H9 (cell line): Measurements from ENCODE around the gene TBXAS1. TPM values are rescaled to one million over a fixed set of nuclear protein-coding genes. Genes with fewer than 3 reads are reported as not detected.

Source experiments
- DNase-seq: peaks from one replicate; pipeline ENCODE4 v3.0.0-alpha.2; 2017
- H2AFZ ChIP-seq: one replicate; pipeline ENCODE4 v1.6.1; 2013; ENCODE audit warnings: mild to moderate bottlenecking, low read length, control low read depth, moderate library complexity
- H2AK5ac ChIP-seq: 2 replicates; pipeline ENCODE4 v1.6.1; 2013; ENCODE audit warnings: low read length, control low read depth, mixed read lengths; ENCODE audit not compliant: insufficient read length
- H2BK120ac ChIP-seq: one replicate; pipeline ENCODE4 v1.6.1; 2013; ENCODE audit warnings: low read depth, mild to moderate bottlenecking, low read length, control low read depth, inconsistent platforms; ENCODE audit not compliant: poor library complexity, severe bottlenecking
- H2BK12ac ChIP-seq: 2 replicates; pipeline ENCODE4 v1.6.1; 2013; ENCODE audit warnings: low read length, control low read depth, mixed read lengths, low read depth; ENCODE audit not compliant: insufficient read length
- H2BK15ac ChIP-seq: 2 replicates; pipeline ENCODE4 v1.6.1; 2013; ENCODE audit warnings: low read depth, low read length, control low read depth
- H2BK20ac ChIP-seq: one replicate; pipeline ENCODE4 v1.6.1; 2013; ENCODE audit warnings: low read depth, mild to moderate bottlenecking, low read length, control low read depth, inconsistent platforms; ENCODE audit not compliant: poor library complexity, severe bottlenecking
- H2BK5ac ChIP-seq: 2 replicates; pipeline ENCODE4 v1.6.1; 2013; ENCODE audit warnings: low read length, control low read depth, mixed read lengths; ENCODE audit not compliant: insufficient read length
- H3K14ac ChIP-seq: 2 replicates; pipeline ENCODE4 v1.6.1; 2013; ENCODE audit warnings: low read length, control low read depth; ENCODE audit not compliant: insufficient read depth
- H3K18ac ChIP-seq: 2 replicates; pipeline ENCODE4 v1.6.1; 2013; ENCODE audit warnings: low read depth, mild to moderate bottlenecking, mixed read lengths, low read length, control low read depth; ENCODE audit not compliant: insufficient read length
- H3K23ac ChIP-seq: 2 replicates; pipeline ENCODE4 v1.6.1; 2013; ENCODE audit warnings: low read length, control low read depth, mixed read lengths, low read depth; ENCODE audit not compliant: insufficient read length
- H3K23me2 ChIP-seq: 2 replicates; pipeline ENCODE4 v1.6.1; 2013; ENCODE audit warnings: low read depth, mild to moderate bottlenecking, mixed read lengths, low read length, control low read depth; ENCODE audit not compliant: insufficient read length, poor library complexity, severe bottlenecking
- H3K27ac ChIP-seq: 2 replicates; pipeline ENCODE4 v1.5.1; 2013; ENCODE audit warnings: low read length, control low read depth, mixed read lengths, low read depth; ENCODE audit not compliant: insufficient read length
- H3K27me3 ChIP-seq: 2 replicates; pipeline ENCODE4 v1.6.1; 2013; ENCODE audit warnings: low read length, control low read depth, inconsistent platforms; ENCODE audit not compliant: insufficient read depth
- H3K4ac ChIP-seq: 2 replicates; pipeline ENCODE4 v1.6.1; 2013; ENCODE audit warnings: low read depth, mild to moderate bottlenecking, control low read depth, inconsistent platforms, low read length, moderate library complexity
- H3K4me1 ChIP-seq: 2 replicates; pipeline ENCODE4 v1.6.1; 2013; ENCODE audit warnings: low read length, control low read depth, inconsistent platforms; ENCODE audit not compliant: insufficient read depth
- H3K4me2 ChIP-seq: 2 replicates; pipeline ENCODE4 v1.6.1; 2013; ENCODE audit warnings: low read length, control low read depth, mixed read lengths; ENCODE audit not compliant: insufficient read length, insufficient read depth
- H3K56ac ChIP-seq: 2 replicates; pipeline ENCODE4 v1.6.1; 2013; ENCODE audit warnings: low read depth, mild to moderate bottlenecking, mixed read lengths, low read length, control low read depth; ENCODE audit not compliant: insufficient read length
- H3K79me1 ChIP-seq: 2 replicates; pipeline ENCODE4 v1.6.1; 2013; ENCODE audit warnings: low read depth, mild to moderate bottlenecking, moderate library complexity, low read length, control low read depth, inconsistent platforms; ENCODE audit not compliant: insufficient read depth, poor library complexity, severe bottlenecking
- H3K79me2 ChIP-seq: 2 replicates; pipeline ENCODE4 v1.6.1; 2013; ENCODE audit warnings: low read length, control low read depth, inconsistent platforms; ENCODE audit not compliant: insufficient read depth
- H3K9ac ChIP-seq: 2 replicates; pipeline ENCODE4 v1.6.1; 2013; ENCODE audit warnings: low read length, control low read depth, mixed read lengths; ENCODE audit not compliant: insufficient read length; ENCODE audit errors: extremely low read depth
- H3K9me3 ChIP-seq: one replicate; pipeline ENCODE4 v1.6.1; 2013; ENCODE audit warnings: low read depth, low read length, inconsistent platforms; ENCODE audit not compliant: control insufficient read depth
- H3T11ph ChIP-seq: one replicate; pipeline ENCODE4 v1.6.1; 2013; ENCODE audit warnings: mild to moderate bottlenecking, low read length, control low read depth, inconsistent platforms
- H4K20me1 ChIP-seq: one replicate; pipeline ENCODE4 v1.6.1; 2013; ENCODE audit not compliant: control insufficient read depth, insufficient read length, insufficient read depth
- H4K5ac ChIP-seq: 2 replicates; pipeline ENCODE4 v1.6.1; 2013; ENCODE audit warnings: low read depth, mild to moderate bottlenecking, mixed read lengths, low read length, control low read depth; ENCODE audit not compliant: insufficient read length
- H4K8ac ChIP-seq: replicated peaks from 2 replicates; pipeline ENCODE4 v1.6.1; 2013; ENCODE audit warnings: low read length, control low read depth, mixed read lengths, low read depth; ENCODE audit not compliant: insufficient read length
- H4K91ac ChIP-seq: 2 replicates; pipeline ENCODE4 v1.6.1; 2013; ENCODE audit warnings: low read depth, mild to moderate bottlenecking, moderate library complexity, mixed read lengths, low read length, control low read depth; ENCODE audit not compliant: insufficient read length
- H3K27ac Mint-ChIP-seq, 3 experiments: 2 replicates in 2 of 3; 3 replicates in 1 of 3; pipeline ENCODE4 v1.8.0; 2020 to 2021; ENCODE audit warnings: mixed read lengths in 3 of 3, mild to moderate bottlenecking in 1 of 3, moderate library complexity in 1 of 3
- H3K27me3 Mint-ChIP-seq: 2 replicates; pipeline ENCODE4 v1.8.0; 2021; ENCODE audit warnings: low read depth, mild to moderate bottlenecking, moderate library complexity, mixed read lengths
- H3K36me3 Mint-ChIP-seq, 3 experiments: 2 replicates in 2 of 3; 3 replicates in 1 of 3; pipeline ENCODE4 v1.8.0; 2020 to 2021; ENCODE audit warnings: low read depth in 3 of 3, mixed read lengths in 3 of 3; ENCODE audit not compliant: insufficient read depth in 1 of 3
- H3K4me1 Mint-ChIP-seq, 2 experiments: 2 replicates each; pipeline ENCODE4 v1.8.0; 2020; ENCODE audit warnings: mixed read lengths in 2 of 2
- H3K4me3 Mint-ChIP-seq, 2 experiments: 2 replicates in 1 of 2; 3 replicates in 1 of 2; pipeline ENCODE4 v1.8.0; 2020 to 2021; ENCODE audit warnings: mild to moderate bottlenecking in 2 of 2, mixed read lengths in 2 of 2, moderate library complexity in 1 of 2
- H3K9me3 Mint-ChIP-seq, 2 experiments: 2 replicates in 1 of 2; 3 replicates in 1 of 2; pipeline ENCODE4 v1.8.0; 2020; ENCODE audit warnings: mild to moderate bottlenecking in 2 of 2, mixed read lengths in 2 of 2, moderate library complexity in 1 of 2
- WGBS: extraction: QIAGEN DNeasy Blood & Tissue Kit; methylation state at CpG from one replicate; pipeline ENCODE4 v1.1.7; 2013; ENCODE audit warnings: missing lambda C conversion rate, low lambda C conversion rate, mixed read lengths; ENCODE audit not compliant: insufficient read length; ENCODE audit errors: extremely low coverage; 5-methylcytosine and 5-hydroxymethylcytosine counted together
- total RNA-seq: library from RNA; stranded (reverse); gene quantifications from 2 replicates; pipeline ENCODE4 v1.2.1, GENCODE V29; 2021
- TF ChIP-seq, protein P1 (sequence below): fragments of 200-600 bp; sonication (generic); conservative IDR thresholded peaks from 3 replicates; pipeline ENCODE4 v1.8.0; 2021; ENCODE audit warnings: antibody characterized with exemption, mild to moderate bottlenecking

The TBXAS1 gene
- total RNA-seq, 1 experiment from 2014 or later = 0.39 TPM

DNA sequence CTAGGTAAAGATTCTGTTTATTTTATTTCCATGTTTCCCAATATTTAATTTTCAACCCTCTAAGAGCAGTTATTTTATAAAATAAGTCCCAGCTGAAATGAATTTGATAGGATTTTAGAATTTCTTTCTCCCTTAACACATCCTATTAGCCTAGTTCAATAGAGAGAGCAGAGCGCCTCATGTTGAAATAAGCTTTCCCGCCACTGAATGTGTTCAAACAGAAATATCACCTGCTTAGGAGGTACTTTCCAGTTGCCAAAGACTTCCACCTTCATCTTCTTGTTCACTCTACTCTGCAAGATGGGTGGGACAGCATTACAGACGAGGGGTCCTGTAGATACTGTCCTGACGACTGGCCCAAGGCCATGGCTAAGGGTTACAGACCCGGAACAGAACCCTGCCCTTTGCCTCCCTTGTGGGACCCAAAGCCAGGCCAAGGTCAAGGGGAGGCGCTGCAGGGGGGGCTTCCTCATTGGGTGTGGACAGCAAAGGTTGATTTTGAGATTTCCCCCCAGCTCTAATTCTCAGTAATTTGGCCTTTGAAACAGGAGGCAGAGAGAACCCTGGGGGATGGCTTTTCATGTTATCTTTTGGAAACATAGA lies 171.7 kb downstream of the TBXAS1 start:
- Histone ChIP-seq H3K9me3 (no peaks in the 10 kb centered on the region), H3K18ac (no peak overlapping the region), H3K4me2 (no peak overlapping the region), H4K20me1 (no peaks in the 10 kb centered on the region), H4K91ac (no peak overlapping the region), H3K4me1 (no peaks in the 10 kb centered on the region), H2BK120ac (no peak overlapping the region), H3K23ac (no peak overlapping the region), H4K5ac (no peak overlapping the region), H3K79me2 (no peaks in the 10 kb centered on the region), H3K56ac (no peak overlapping the region), H2BK5ac (no peak overlapping the region), H2BK15ac (no peak overlapping the region), H3K9ac (no peak overlapping the region), H2BK20ac (no peak overlapping the region), H3K4ac (no peak overlapping the region), H3T11ph (no peak overlapping the region), H3K27me3 (no peaks in the 10 kb centered on the region), H3K79me1 (no peaks in the 10 kb centered on the region), H2AK5ac (no peak overlapping the region), H2BK12ac (no peak overlapping the region), H3K23me2 (no peaks in the 10 kb centered on the region), H4K8ac (no peak overlapping the region), H2AFZ (no peak overlapping the region), H3K14ac (no peak overlapping the region), H3K27ac (no peak overlapping the region)
- WGBS = no CpG with 5 or more reads among the region's 6 CpGs
- H3K4me3 Mint-ChIP-seq = no peak overlapping the region
- H3K4me1 Mint-ChIP-seq = peaks cover 2 to 10% of the 10 kb centered on the region in 2 experiments; a peak in 3 of 4 replicates
- H3K9me3 Mint-ChIP-seq = no peaks in the 10 kb centered on the region
- H3K27me3 Mint-ChIP-seq = peaks cover 3% of the 10 kb centered on the region; the same call in 1 of the 2 replicates
- no peak for DNase-seq
- TF ChIP-seq, protein P1, sequence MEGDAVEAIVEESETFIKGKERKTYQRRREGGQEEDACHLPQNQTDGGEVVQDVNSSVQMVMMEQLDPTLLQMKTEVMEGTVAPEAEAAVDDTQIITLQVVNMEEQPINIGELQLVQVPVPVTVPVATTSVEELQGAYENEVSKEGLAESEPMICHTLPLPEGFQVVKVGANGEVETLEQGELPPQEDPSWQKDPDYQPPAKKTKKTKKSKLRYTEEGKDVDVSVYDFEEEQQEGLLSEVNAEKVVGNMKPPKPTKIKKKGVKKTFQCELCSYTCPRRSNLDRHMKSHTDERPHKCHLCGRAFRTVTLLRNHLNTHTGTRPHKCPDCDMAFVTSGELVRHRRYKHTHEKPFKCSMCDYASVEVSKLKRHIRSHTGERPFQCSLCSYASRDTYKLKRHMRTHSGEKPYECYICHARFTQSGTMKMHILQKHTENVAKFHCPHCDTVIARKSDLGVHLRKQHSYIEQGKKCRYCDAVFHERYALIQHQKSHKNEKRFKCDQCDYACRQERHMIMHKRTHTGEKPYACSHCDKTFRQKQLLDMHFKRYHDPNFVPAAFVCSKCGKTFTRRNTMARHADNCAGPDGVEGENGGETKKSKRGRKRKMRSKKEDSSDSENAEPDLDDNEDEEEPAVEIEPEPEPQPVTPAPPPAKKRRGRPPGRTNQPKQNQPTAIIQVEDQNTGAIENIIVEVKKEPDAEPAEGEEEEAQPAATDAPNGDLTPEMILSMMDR = no peak
- H3K36me3 Mint-ChIP-seq = no peaks in the 10 kb centered on the region
- no peak overlapping the region for H3K27ac Mint-ChIP-seq
